ENCODE results near the gene GSC.
"Not testable (repeated sequence)": the region's sequence is repeated elsewhere in the genome, so short reads cannot be mapped to it uniquely, and the experiment has no call there.

GSC gene

GRCh38 chr14:94738097-94738496 is 31.8 kb downstream of the GSC start:
- no peak for DNase-seq

- no peak for DNase-seq
Measured at GRCh38 chr14:94728950-94729349, 41.0 kb downstream of the GSC start.

- DNase-seq = not testable (repeated sequence)
Measured at GRCh38 chr14:94728440-94728839, 41.5 kb downstream of the GSC start.

- not testable (repeated sequence) for DNase-seq
Measured at GRCh38 chr14:94726649-94727048, 43.3 kb downstream of the GSC start.

- no peak for DNase-seq
Measured at GRCh38 chr14:94724993-94725392, 44.9 kb downstream of the GSC start.

- no peak for DNase-seq
Measured at GRCh38 chr14:94722397-94722796, 47.5 kb downstream of the GSC start.
